Raji (cell line): Measurements from ENCODE around the gene BNIPL.

Source experiments
- POLR2A ChIP-seq: IDR thresholded peaks from 2 replicates; pipeline ENCODE4 v1.6.1; 2011; ENCODE audit warnings: low read depth, low read length, control low read depth; ENCODE audit not compliant: insufficient read depth

The BNIPL gene

GRCh38 chr1:151036356-151036755 lies at the start of gene BNIPL:
TSS of gene BNIPL (plus strand) at chr1:151036586. CDS start at chr1:151036726, 140 bp downstream.
- no peak for TF ChIP-seq POLR2A

GRCh38 chr1:150987924-150988323 lies 48.5 kb upstream of the BNIPL start:
- TF ChIP-seq POLR2A = no peak

GRCh38 chr1:150992626-150993025 lies 43.8 kb upstream of the BNIPL start:
- no peak for TF ChIP-seq POLR2A

- TF ChIP-seq POLR2A = no peak
Measured at GRCh38 chr1:150994248-150994647, 42.1 kb upstream of the BNIPL start.

- no peak for TF ChIP-seq POLR2A
Measured at GRCh38 chr1:150995460-150995859, 40.9 kb upstream of the BNIPL start.

- TF ChIP-seq POLR2A = no peak
Measured at GRCh38 chr1:150995896-150996295, 40.5 kb upstream of the BNIPL start.

- TF ChIP-seq POLR2A = no peak
Measured at GRCh38 chr1:150997126-150997872, 39.1 kb upstream of the BNIPL start.

- TF ChIP-seq POLR2A = no peak
Measured at GRCh38 chr1:150997949-150998348, 38.4 kb upstream of the BNIPL start.

GRCh38 chr1:150999051-150999674 lies 37.2 kb upstream of the BNIPL start:
- TF ChIP-seq POLR2A = no peak

GRCh38 chr1:150999926-151000325 lies 36.5 kb upstream of the BNIPL start:
- TF ChIP-seq POLR2A = no peak

GRCh38 chr1:151000408-151000807 lies 36.0 kb upstream of the BNIPL start:
- TF ChIP-seq POLR2A = no peak

- TF ChIP-seq POLR2A = no peak
Measured at GRCh38 chr1:151001602-151002001, 34.8 kb upstream of the BNIPL start.

GRCh38 chr1:151002051-151002450 lies 34.3 kb upstream of the BNIPL start:
- no peak for TF ChIP-seq POLR2A

- no peak for TF ChIP-seq POLR2A
Measured at GRCh38 chr1:151002611-151003010, 33.8 kb upstream of the BNIPL start.

- no peak for TF ChIP-seq POLR2A
Measured at GRCh38 chr1:151003180-151003579, 33.2 kb upstream of the BNIPL start.

- TF ChIP-seq POLR2A = no peak
Measured at GRCh38 chr1:151005729-151006319, 30.6 kb upstream of the BNIPL start.
